A549 (cell line): Measurements from ENCODE around the gene PDE6G. TPM values are rescaled to one million over a fixed set of nuclear protein-coding genes. Genes with fewer than 3 reads are reported as not detected.

Experiments
- ATAC-seq, 2 experiments: fragments of 200-7000 bp in 1 of 2; fragments of >200 bp in 1 of 2; cut with Nextera tagmentation in 1 of 2; cut with Tn5 transposase in 1 of 2; 3 replicates each; pipeline versions ENCODE4 v1.8.0 to v1.9.1; 2018 to 2020; ENCODE audit warnings: mild to moderate bottlenecking in 1 of 2, moderate library complexity in 1 of 2
- CTCF ChIA-PET: fragments of 300-600 bp; sonication (Branson Sonifier 250); formaldehyde crosslinking; extraction: SDS; loops from one replicate; lab custom pipeline; 2021; ENCODE audit warnings: antibody characterized with exemption, inconsistent platforms; lab: Yijun Ruan, JAX
- POLR2A ChIA-PET: fragments of 350-600 bp; formaldehyde crosslinking; extraction: SDS; loops from one replicate; lab custom pipeline; 2021; ENCODE audit warnings: antibody characterized with exemption, inconsistent platforms; lab: Yijun Ruan, JAX
- DNase-seq, 2 experiments: peaks; one replicate each; pipeline versions ENCODE4 v3.0.0 to v3.0.0-alpha.2; 2011 to 2016; ENCODE audit warnings: low read depth in 1 of 2, low spot score in 1 of 2
- FAIRE-seq: peaks from 2 replicates; lab custom pipeline; 2011; peaks lifted over from hg19 to GRCh38; lab: Jason Lieb, UNC
- H3K27ac ChIP-seq, 2 experiments: fragments of >200 bp; sonication (Bioruptor Twin); formaldehyde crosslinking; 3 replicates each; pipeline ENCODE4 v1.5.1; 2016 to 2017
- H3K4me1 ChIP-seq: fragments of >200 bp; sonication (Bioruptor Twin); formaldehyde crosslinking; 3 replicates; pipeline ENCODE4 v1.6.1; 2016
- H3K4me2 ChIP-seq: fragments of >200 bp; sonication (Bioruptor Twin); formaldehyde crosslinking; 3 replicates; pipeline ENCODE4 v1.6.1; 2016
- H3K4me3 ChIP-seq: fragments of >200 bp; sonication (Bioruptor Twin); formaldehyde crosslinking; 3 replicates; pipeline ENCODE4 v1.5.1; 2016
- H3K9me3 ChIP-seq: fragments of >200 bp; sonication (Bioruptor Twin); formaldehyde crosslinking; 3 replicates; pipeline ENCODE4 v1.6.1; 2016
- BHLHE40 ChIP-seq: IDR thresholded peaks from 2 replicates; pipeline ENCODE4 v1.6.1; 2012; ENCODE audit warnings: low read depth, low read length, inconsistent platforms
- CHD2 ChIP-seq: fragments of 150-350 bp; IDR thresholded peaks from 2 replicates; pipeline ENCODE4 v1.6.1; 2014; ENCODE audit warnings: low read length; ENCODE audit not compliant: partially characterized antibody
- CHD4 ChIP-seq: fragments of 200-600 bp; sonication (generic); IDR thresholded peaks from 2 replicates; pipeline ENCODE4 v1.6.1; 2016; ENCODE audit warnings: antibody characterized with exemption, mild to moderate bottlenecking, borderline replicate concordance
- EHMT2 ChIP-seq: fragments of 200-600 bp; sonication (generic); IDR thresholded peaks from 2 replicates; pipeline ENCODE4 v1.6.1; 2016; ENCODE audit warnings: antibody characterized with exemption, low read depth, mild to moderate bottlenecking, moderate library complexity
- EP300 ChIP-seq, 2 experiments: fragments of >200 bp; sonication (Bioruptor Twin); formaldehyde crosslinking; IDR thresholded peaks; 2 replicates in 1 of 2; 3 replicates in 1 of 2; pipeline ENCODE4 v1.6.1; 2016 to 2017
- ESRRA ChIP-seq: fragments of 150-350 bp; IDR thresholded peaks from 2 replicates; pipeline ENCODE4 v1.6.1; 2014; ENCODE audit warnings: mild to moderate bottlenecking, low read length, borderline replicate concordance
- FOSB ChIP-seq: fragments of 250-450 bp; sonication (Bioruptor Pico); IDR thresholded peaks from 2 replicates; pipeline ENCODE4 v1.5.0; 2020; ENCODE audit warnings: mild to moderate bottlenecking, moderate library complexity
- FOSL2 ChIP-seq, 2 experiments: fragments of 450-650 bp in 1 of 2; fragments of >200 bp in 1 of 2; sonication (Bioruptor Twin) in 1 of 2; formaldehyde crosslinking; IDR thresholded peaks; 2 replicates each; pipeline versions ENCODE4 v1.5.0 to v1.6.1; 2016 to 2020; ENCODE audit warnings: mild to moderate bottlenecking in 1 of 2, moderate library complexity in 1 of 2
- HDAC2 ChIP-seq: fragments of 200-600 bp; sonication (generic); IDR thresholded peaks from 2 replicates; pipeline ENCODE4 v1.6.1; 2016
- HES2 ChIP-seq: fragments of >200 bp; sonication (Bioruptor Twin); formaldehyde crosslinking; IDR thresholded peaks from 2 replicates; pipeline ENCODE4 v1.6.1; 2016
- HOXB13 ChIP-seq: fragments of 250-450 bp; sonication (Bioruptor Pico); IDR thresholded peaks from 2 replicates; pipeline ENCODE4 v1.5.0; 2020; ENCODE audit warnings: low read depth, mild to moderate bottlenecking, moderate library complexity
- JUN ChIP-seq, 2 experiments: fragments of >200 bp; sonication (Bioruptor Twin); formaldehyde crosslinking; IDR thresholded peaks; 2 replicates in 1 of 2; 3 replicates in 1 of 2; pipeline ENCODE4 v1.6.1; 2016 to 2017
- JUNB ChIP-seq: fragments of >200 bp; sonication (Bioruptor Twin); formaldehyde crosslinking; IDR thresholded peaks from 2 replicates; pipeline ENCODE4 v1.6.1; 2016
- KDM1A ChIP-seq: fragments of 200-600 bp; sonication (generic); IDR thresholded peaks from 2 replicates; pipeline ENCODE4 v1.6.1; 2016; ENCODE audit warnings: low read depth, mild to moderate bottlenecking
- MAX ChIP-seq: IDR thresholded peaks from 2 replicates; pipeline ENCODE4 v1.6.1; 2012
- NPAS2 ChIP-seq: fragments of 250-450 bp; sonication (Bioruptor Pico); IDR thresholded peaks from 2 replicates; pipeline ENCODE4 v1.8.0; 2022; ENCODE audit warnings: mild to moderate bottlenecking, moderate library complexity, borderline replicate concordance
- PHF8 ChIP-seq: fragments of 200-600 bp; sonication (generic); IDR thresholded peaks from 2 replicates; pipeline ENCODE4 v1.6.1; 2016; ENCODE audit warnings: low read depth, mild to moderate bottlenecking, antibody characterized with exemption, moderate library complexity, borderline replicate concordance
- POLR2A ChIP-seq: IDR thresholded peaks from 2 replicates; pipeline ENCODE4 v1.6.1; 2012; ENCODE audit warnings: mild to moderate bottlenecking, low read length
- RAD21 ChIP-seq, 2 experiments: fragments of >200 bp in 1 of 2; sonication (Bioruptor Twin) in 1 of 2; formaldehyde crosslinking in 1 of 2; IDR thresholded peaks in 1 of 2; conservative IDR thresholded peaks in 1 of 2; 2 replicates in 1 of 2; 3 replicates in 1 of 2; pipeline ENCODE4 v1.6.1; 2012 to 2018; ENCODE audit warnings: inconsistent platforms in 1 of 2
- RARB ChIP-seq: fragments of 250-450 bp; sonication (Bioruptor Pico); IDR thresholded peaks from 2 replicates; pipeline ENCODE4 v1.8.0; 2021; ENCODE audit warnings: mild to moderate bottlenecking, moderate library complexity
- RNF2 ChIP-seq: fragments of 200-600 bp; sonication (generic); IDR thresholded peaks from 2 replicates; pipeline ENCODE4 v1.6.1; 2016; ENCODE audit warnings: low read depth, mild to moderate bottlenecking, antibody characterized with exemption, moderate library complexity, borderline replicate concordance
- TFCP2L1 ChIP-seq: fragments of 250-450 bp; sonication (Bioruptor Pico); IDR thresholded peaks from 2 replicates; pipeline ENCODE4 v1.5.0; 2021; ENCODE audit warnings: mild to moderate bottlenecking
- ZC3H11A ChIP-seq: fragments of 450-650 bp; IDR thresholded peaks from 2 replicates; pipeline ENCODE4 v1.6.1; 2014; ENCODE audit warnings: antibody characterized with exemption, mild to moderate bottlenecking
- ZNF302 ChIP-seq: fragments of 250-450 bp; sonication (Bioruptor Pico); IDR thresholded peaks from 2 replicates; pipeline ENCODE4 v1.9.0; 2021; ENCODE audit warnings: inconsistent platforms, mild to moderate bottlenecking, moderate library complexity
- WGBS: methylation state at CpG from one replicate; pipeline ENCODE4 v1.1.6; 2017; ENCODE audit errors: missing lambda C conversion rate; 5-methylcytosine and 5-hydroxymethylcytosine counted together
- polyA plus RNA-seq, 4 experiments: library from polyadenylated mRNA; depleted of rRNA in 3 of 4; stranded (reverse); fragments of >200 nt; fragmentation: RNase III in 1 of 4; extraction: RNeasy Plus Mini Kit Qiagen cat#74134 plus additional on column Dnase treatment in 1 of 4; gene quantifications; 2 replicates in 3 of 4; 3 replicates in 1 of 4; pipeline ENCODE4 v1.2.3, GENCODE V29; 2011 to 2017
- TF ChIP-seq, protein P1 (sequence below): fragments of 150-350 bp; IDR thresholded peaks from 2 replicates; pipeline ENCODE4 v1.6.1; 2014; ENCODE audit warnings: low read depth, mild to moderate bottlenecking, low read length
- TF ChIP-seq, protein P2 (sequence below): fragments of 250-450 bp; sonication (Bioruptor Pico); IDR thresholded peaks from 2 replicates; pipeline ENCODE4 v1.5.0; 2021; ENCODE audit warnings: mild to moderate bottlenecking, moderate library complexity, borderline replicate concordance

The PDE6G gene
- polyA plus RNA-seq, 2 of the 4 experiments (the other 2 are of a cell fraction) = 1.2 TPM

DNA sequence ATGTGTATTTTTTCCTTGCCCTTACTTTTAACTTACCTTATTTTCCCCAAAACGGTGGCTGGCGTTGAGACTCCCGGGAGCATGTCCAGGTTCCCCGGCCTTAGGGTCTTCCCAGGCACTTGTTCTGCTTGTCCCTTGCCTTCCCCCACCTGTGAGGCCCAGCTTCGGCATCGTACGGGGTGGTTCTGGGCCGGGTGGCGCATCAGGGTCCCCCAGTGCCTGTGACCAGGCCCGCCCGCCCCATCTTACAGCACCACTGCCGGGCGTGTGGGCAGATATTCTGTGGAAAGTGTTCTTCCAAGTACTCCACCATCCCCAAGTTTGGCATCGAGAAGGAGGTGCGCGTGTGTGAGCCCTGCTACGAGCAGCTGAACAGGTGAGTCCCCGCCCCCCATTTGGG is 34.9 kb upstream of the PDE6G start:
- POLR2A ChIA-PET = interaction anchor here (0.6 kb wide), 1 partner anchor 11 kb away, joined by 5 read pairs; the partner anchor contains the start of gene MRPL12
- no peak for FAIRE-seq
- H3K9me3 ChIP-seq = no peaks in the 10 kb centered on the region
- WGBS = 95% methylated on average over 18 of the region's 18 CpGs
- H3K4me1 ChIP-seq = no peaks in the 10 kb centered on the region
- CTCF ChIA-PET = interaction anchor here (1.2 to 3.0 kb wide), 3 partner anchors 11 to 140 kb away, joined by 4 to 19 read pairs (median 7); partner anchors contain the start of gene MRPL12
- H3K4me3 ChIP-seq = no peak overlapping the region
- H3K27ac ChIP-seq = no peak overlapping the region
- H3K4me2 ChIP-seq = no peak overlapping the region
- no peak for DNase-seq
- ATAC-seq = no peak
- TF ChIP-seq EP300 (IDR thresholded peaks at IDR 0.05) = no peak
- no peak for TF ChIP-seq FOSB (CRISPR knock-in tag)
- TF ChIP-seq MAX = no peak
- TF ChIP-seq TFCP2L1 (CRISPR knock-in tag) = no peak
- no peak for TF ChIP-seq RNF2
- TF ChIP-seq CHD4 = no peak

DNA sequence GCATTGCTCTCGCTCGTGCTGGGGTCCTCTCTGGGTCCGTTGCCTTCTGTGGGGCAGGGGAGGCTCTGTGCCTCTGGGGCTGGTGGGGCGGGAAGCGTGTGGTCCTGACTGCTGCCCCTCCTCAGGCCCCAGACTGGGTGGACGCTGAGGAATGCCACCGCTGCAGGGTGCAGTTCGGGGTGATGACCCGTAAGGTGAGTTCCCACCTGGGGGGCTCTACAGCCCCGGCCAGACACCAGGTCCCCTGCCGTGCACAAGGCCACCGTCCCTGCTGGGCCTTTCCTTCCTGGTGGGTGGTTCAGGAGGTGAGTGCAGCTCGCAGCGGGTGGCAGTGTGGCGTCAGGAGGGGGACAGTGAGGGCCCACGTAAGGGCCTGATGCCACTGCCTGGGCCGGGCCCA is 34.2 kb upstream of the PDE6G start:
- DNase-seq (no peak), ATAC-seq (no peak), FAIRE-seq (no peak)
- ChIA-PET POLR2A (interaction anchor here (0.6 kb wide), 1 partner anchor 12 kb away, joined by 5 read pairs; the partner anchor contains the start of gene MRPL12), CTCF (interaction anchor here (0.8 to 3.0 kb wide), 5 partner anchors 10 to 140 kb away, joined by 3 to 19 read pairs (median 4); partner anchors contain the start of gene MRPL12)
- H3K4me1 ChIP-seq = peaks cover 3% of the 10 kb centered on the region
- no peaks in the 10 kb centered on the region for H3K9me3 ChIP-seq
- H3K4me2 ChIP-seq = no peak overlapping the region
- H3K4me3 ChIP-seq = no peak overlapping the region
- no peak overlapping the region for H3K27ac ChIP-seq
- 89% methylated on average over 17 of the region's 17 CpGs for WGBS
- no peak for TF ChIP-seq HDAC2
- no peak for TF ChIP-seq BHLHE40
- no peak for TF ChIP-seq MAX
- no peak for TF ChIP-seq EHMT2
- TF ChIP-seq FOSB (CRISPR knock-in tag) = no peak
- TF ChIP-seq, protein P1, sequence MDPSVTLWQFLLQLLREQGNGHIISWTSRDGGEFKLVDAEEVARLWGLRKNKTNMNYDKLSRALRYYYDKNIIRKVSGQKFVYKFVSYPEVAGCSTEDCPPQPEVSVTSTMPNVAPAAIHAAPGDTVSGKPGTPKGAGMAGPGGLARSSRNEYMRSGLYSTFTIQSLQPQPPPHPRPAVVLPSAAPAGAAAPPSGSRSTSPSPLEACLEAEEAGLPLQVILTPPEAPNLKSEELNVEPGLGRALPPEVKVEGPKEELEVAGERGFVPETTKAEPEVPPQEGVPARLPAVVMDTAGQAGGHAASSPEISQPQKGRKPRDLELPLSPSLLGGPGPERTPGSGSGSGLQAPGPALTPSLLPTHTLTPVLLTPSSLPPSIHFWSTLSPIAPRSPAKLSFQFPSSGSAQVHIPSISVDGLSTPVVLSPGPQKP = no peak
- TF ChIP-seq RAD21 (conservative IDR thresholded peaks at IDR 0.05 in 1 of 2, IDR thresholded peaks at IDR 0.05 in 1 of 2) = no peak
- TF ChIP-seq POLR2A = no peak
- TF ChIP-seq PHF8 = no peak
- TF ChIP-seq, protein P2, sequence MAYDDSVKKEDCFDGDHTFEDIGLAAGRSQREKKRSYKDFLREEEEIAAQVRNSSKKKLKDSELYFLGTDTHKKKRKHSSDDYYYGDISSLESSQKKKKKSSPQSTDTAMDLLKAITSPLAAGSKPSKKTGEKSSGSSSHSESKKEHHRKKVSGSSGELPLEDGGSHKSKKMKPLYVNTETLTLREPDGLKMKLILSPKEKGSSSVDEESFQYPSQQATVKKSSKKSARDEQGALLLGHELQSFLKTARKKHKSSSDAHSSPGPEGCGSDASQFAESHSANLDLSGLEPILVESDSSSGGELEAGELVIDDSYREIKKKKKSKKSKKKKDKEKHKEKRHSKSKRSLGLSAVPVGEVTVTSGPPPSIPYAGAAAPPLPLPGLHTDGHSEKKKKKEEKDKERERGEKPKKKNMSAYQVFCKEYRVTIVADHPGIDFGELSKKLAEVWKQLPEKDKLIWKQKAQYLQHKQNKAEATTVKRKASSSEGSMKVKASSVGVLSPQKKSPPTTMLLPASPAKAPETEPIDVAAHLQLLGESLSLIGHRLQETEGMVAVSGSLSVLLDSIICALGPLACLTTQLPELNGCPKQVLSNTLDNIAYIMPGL (CRISPR knock-in tag) = no peak
- no peak for TF ChIP-seq JUNB
- no peak for TF ChIP-seq ZC3H11A
- no peak for TF ChIP-seq ZNF302 (CRISPR knock-in tag)
- TF ChIP-seq JUN (IDR thresholded peaks at IDR 0.05) = no peak
- no peak for TF ChIP-seq KDM1A

DNA sequence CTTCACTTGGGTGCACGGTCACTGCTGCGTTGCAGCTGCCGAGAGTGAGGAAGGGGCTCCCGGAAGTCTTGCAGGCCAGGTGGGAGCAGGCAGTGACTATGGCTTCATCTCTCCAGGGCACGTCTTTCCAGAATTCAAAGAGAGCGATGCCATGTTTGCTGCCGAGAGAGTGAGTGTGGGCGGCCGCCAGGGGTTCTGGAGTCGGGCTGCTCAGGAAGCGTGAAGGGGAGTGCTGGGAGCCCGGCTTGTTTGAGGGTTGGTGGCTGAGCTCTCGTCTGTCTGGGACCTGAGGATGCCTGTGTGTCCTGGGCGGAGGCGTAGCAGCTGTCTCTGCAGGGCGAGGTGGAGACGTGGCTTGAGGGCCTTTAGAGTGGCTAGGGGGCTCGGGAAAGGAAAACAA is 33.7 kb upstream of the PDE6G start:
- H3K4me1 ChIP-seq = peaks cover 8% of the 10 kb centered on the region
- no peak overlapping the region for H3K27ac ChIP-seq
- H3K4me2 ChIP-seq = no peak overlapping the region
- FAIRE-seq (no peak), ATAC-seq (no peak), DNase-seq (no peak)
- H3K4me3 ChIP-seq = no peak overlapping the region
- H3K9me3 ChIP-seq = no peaks in the 10 kb centered on the region
- 90% methylated on average over 18 of the region's 18 CpGs for WGBS
- CTCF ChIA-PET = interaction anchor here (0.8 to 3.0 kb wide), 4 partner anchors 10 to 25 kb away, joined by 3 to 19 read pairs (median 5); partner anchors contain the start of gene MRPL12
- POLR2A ChIA-PET = no interaction called here
- TF ChIP-seq EHMT2 (no peak), HES2 (no peak), RARB (CRISPR knock-in tag) (no peak), MAX (no peak), NPAS2 (no peak), HOXB13 (no peak), FOSL2 (IDR thresholded peaks at IDR 0.05) (no peak), FOSL2 (CRISPR knock-in tag; IDR thresholded peaks at IDR 0.05) (no peak), ESRRA (no peak), CHD2 (no peak)
- TF ChIP-seq, protein P1 = no peak
